B cell (primary cell): Measurements from ENCODE around the gene NADSYN1. TPM values are rescaled to one million over a fixed set of nuclear protein-coding genes. Genes with fewer than 3 reads are reported as not detected.

Experiments used
- ATAC-seq: fragments of 200-7000 bp; cut with Tn5 transposase; one replicate; pipeline ENCODE4 v1.10.0; 2021; ENCODE audit warnings: low read depth, mild to moderate bottlenecking, moderate number of reproducible peaks, moderate library complexity
- CTCF ChIA-PET: fragments of 350-600 bp; sonication (Branson Sonifier 250); formaldehyde crosslinking; loops from one replicate; lab custom pipeline; 2021; ENCODE audit warnings: antibody characterized with exemption, inconsistent platforms; lab: Charles Lee
- POLR2A ChIA-PET: fragments of 350-600 bp; sonication (Branson Sonifier 250); formaldehyde crosslinking; loops from one replicate; lab custom pipeline; 2021; ENCODE audit warnings: antibody characterized with exemption; lab: Charles Lee
- DNase-seq: peaks from one replicate; pipeline ENCODE4 v3.0.0; 2013
- H2AFZ ChIP-seq: 2 replicates; pipeline ENCODE4 v1.6.1; 2012; ENCODE audit warnings: mild to moderate bottlenecking, low read depth, low read length; ENCODE audit not compliant: insufficient read depth, poor library complexity, severe bottlenecking
- H3K27ac ChIP-seq, 2 donors: 1 replicate in 1 of 2; 2 replicates in 1 of 2; pipeline ENCODE4 v1.5.1; 2012 to 2013; ENCODE audit warnings: low read length in 2 of 2, mild to moderate bottlenecking in 2 of 2, moderate library complexity in 1 of 2
- H3K27me3 ChIP-seq, 4 experiments: fragments of 200-600 bp in 1 of 4; sonication (generic) in 1 of 4; replicated peaks in 1 of 4; 1 replicate in 2 of 4; 2 replicates in 2 of 4; pipeline versions ENCODE4 v1.6.1 to v1.7.0; 2013 to 2016; ENCODE audit warnings: low read length in 3 of 4, mild to moderate bottlenecking in 2 of 4, mixed read lengths in 1 of 4, moderate library complexity in 1 of 4; ENCODE audit not compliant: insufficient read depth in 4 of 4, control insufficient read depth in 3 of 4; ENCODE audit errors: control extremely low read depth in 1 of 4
- H3K36me3 ChIP-seq, 2 experiments: replicated peaks in 1 of 2; 1 replicate in 1 of 2; 2 replicates in 1 of 2; pipeline versions ENCODE4 v1.6.1 to v1.7.1; 2013; ENCODE audit warnings: low read length in 1 of 2; ENCODE audit not compliant: insufficient read depth in 2 of 2, control insufficient read depth in 1 of 2; ENCODE audit errors: control extremely low read depth in 1 of 2, extremely low read depth in 1 of 2
- H3K4me1 ChIP-seq, 2 donors: fragments of 200-600 bp in 1 of 2; sonication (generic) in 1 of 2; 1 replicate in 1 of 2; 2 replicates in 1 of 2; pipeline versions ENCODE4 v1.5.1 to v1.6.1; 2013 to 2017; ENCODE audit warnings: low read length in 2 of 2; ENCODE audit not compliant: control insufficient read depth in 2 of 2, insufficient read depth in 2 of 2
- H3K4me2 ChIP-seq: replicated peaks from 2 replicates; pipeline ENCODE3; 2012; ENCODE audit warnings: mild to moderate bottlenecking, low read depth, low read length; ENCODE audit not compliant: poor library complexity, severe bottlenecking
- H3K4me3 ChIP-seq, 5 experiments: fragments of 200-600 bp in 1 of 5; sonication (generic) in 1 of 5; 1 replicate in 3 of 5; 2 replicates in 2 of 5; pipeline versions ENCODE4 v1.5.1 to v1.7.0; 2011 to 2016; ENCODE audit warnings: low read length in 4 of 5, mild to moderate bottlenecking in 4 of 5, low read depth in 2 of 5, control low read depth in 1 of 5, moderate library complexity in 1 of 5; ENCODE audit not compliant: insufficient read depth in 1 of 5; ENCODE audit errors: control extremely low read depth in 1 of 5, extremely low read depth in 1 of 5
- H3K79me2 ChIP-seq: fragments of 200-600 bp; sonication (generic); one replicate; pipeline ENCODE4 v1.6.0; 2016; ENCODE audit warnings: low read length; ENCODE audit not compliant: control insufficient read depth, insufficient read depth
- H3K9ac ChIP-seq: fragments of 200-600 bp; sonication (generic); 2 replicates; pipeline ENCODE4 v1.6.1; 2017; ENCODE audit warnings: mild to moderate bottlenecking, low read length, moderate library complexity
- H3K9me3 ChIP-seq, 3 donors: one replicate each; pipeline versions ENCODE4 v1.6.1 to v1.7.1; 2013; ENCODE audit warnings: low read length in 2 of 3; ENCODE audit not compliant: control insufficient read depth in 2 of 3, insufficient read depth in 1 of 3; ENCODE audit errors: control extremely low read depth in 1 of 3
- H4K20me1 ChIP-seq: 2 replicates; pipeline ENCODE4 v1.6.0; 2012; ENCODE audit warnings: mild to moderate bottlenecking, low read length; ENCODE audit not compliant: insufficient read depth, control insufficient read depth, poor library complexity, severe bottlenecking
- H3K27ac Mint-ChIP-seq: one replicate; pipeline ENCODE4 v1.8.0; 2021; ENCODE audit warnings: mixed read lengths
- H3K27me3 Mint-ChIP-seq: one replicate; pipeline ENCODE4 v1.8.0; 2021; ENCODE audit warnings: mixed read lengths
- H3K4me1 Mint-ChIP-seq: one replicate; pipeline ENCODE4 v1.8.0; 2021; ENCODE audit warnings: mixed read lengths
- H3K4me3 Mint-ChIP-seq: one replicate; pipeline ENCODE4 v1.8.0; 2021; ENCODE audit warnings: mixed read lengths
- H3K9me3 Mint-ChIP-seq: one replicate; pipeline ENCODE4 v1.8.0; 2022; ENCODE audit warnings: mixed read lengths; ENCODE audit not compliant: insufficient read depth
- EZH2 ChIP-seq: IDR thresholded peaks from 2 replicates; pipeline ENCODE4 v1.6.1; 2012; ENCODE audit warnings: borderline replicate concordance, low read depth, mild to moderate bottlenecking, moderate library complexity, low read length; ENCODE audit not compliant: insufficient read depth, poor library complexity, severe bottlenecking
- WGBS: methylation state at CpG from one replicate; pipeline ENCODE4 v1.1.5; 2013; ENCODE audit warnings: missing lambda C conversion rate; ENCODE audit not compliant: insufficient coverage; 5-methylcytosine and 5-hydroxymethylcytosine counted together
- intact Hi-C: fragments of 100-400 bp; cut with micrococcal nuclease; formaldehyde crosslinking; loops from one replicate; pipeline ENCODE4 v1.10.0; 2022
- polyA plus RNA-seq: library from polyadenylated mRNA; depleted of rRNA; stranded (reverse); fragments of >200 nt; gene quantifications from 2 replicates; pipeline ENCODE4 v1.2.3, GENCODE V29; 2012
- total RNA-seq, 2 donors: library from RNA; stranded (reverse); fragments of 120-200 nt in 1 of 2; gene quantifications; 1 replicate in 1 of 2; 2 replicates in 1 of 2; pipeline versions ENCODE4 v1.2.3 to v1.2.4, GENCODE V29; 2013 to 2022
- TF ChIP-seq, protein P1 (sequence below): fragments of 200-600 bp; IDR thresholded peaks from one replicate; pipeline ENCODE4 v1.8.0; 2022; ENCODE audit warnings: antibody characterized with exemption, mild to moderate bottlenecking

Gene NADSYN1
- total and polyA plus RNA-seq, 2 donors (not counting 1 experiment from before 2014, with no cell fraction given) = 153 to 222 TPM

DNA sequence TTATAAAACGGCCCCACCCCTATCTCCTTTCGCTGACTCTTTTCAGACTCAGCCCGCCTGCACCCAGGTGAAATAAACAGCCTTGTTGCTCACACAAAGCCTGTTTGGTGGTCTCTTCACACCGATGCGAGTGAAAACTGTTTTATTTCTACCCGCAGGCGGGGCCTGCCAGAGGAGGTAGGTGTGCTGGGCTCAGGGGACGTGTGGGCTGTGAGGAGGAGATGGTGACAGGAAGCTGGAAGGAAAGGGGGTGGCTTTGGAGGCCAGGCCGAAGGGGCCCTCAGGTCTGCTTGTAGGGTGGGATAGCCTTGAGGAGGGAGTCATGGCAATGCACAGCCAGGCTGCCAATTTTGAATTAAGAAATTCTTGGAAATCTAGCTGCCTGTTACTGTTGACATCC lies 52.8 kb downstream of the NADSYN1 start:
- H3K27me3 ChIP-seq = no peaks in the 10 kb centered on the region
- ChIA-PET POLR2A (no interaction called here), CTCF (no interaction called here)
- no peak overlapping the region for H3K4me3 ChIP-seq
- Mint-ChIP-seq H3K27me3 (no peaks in the 10 kb centered on the region), H3K27ac (no peak overlapping the region), H3K4me3 (no peak overlapping the region), H3K4me1 (peaks cover 2% of the 10 kb centered on the region), H3K9me3 (peaks cover 15% of the 10 kb centered on the region)
- H3K9me3 ChIP-seq = peaks cover 3 to 24% (median 21%) of the 10 kb centered on the region in 3 donors
- no peaks in the 10 kb centered on the region for H4K20me1 ChIP-seq
- intact Hi-C loops = no loop called here
- H3K79me2 ChIP-seq = no peaks in the 10 kb centered on the region
- H3K9ac ChIP-seq = no peak overlapping the region
- 63% methylated on average over 8 of the region's 9 CpGs for WGBS
- H2AFZ ChIP-seq = no peak overlapping the region
- DNase-seq (no peak), ATAC-seq (no peak)
- H3K36me3 ChIP-seq = peaks cover 0 to 26% of the 10 kb centered on the region in 2 experiments
- no peak overlapping the region for H3K27ac ChIP-seq
- H3K4me2 ChIP-seq = no peak overlapping the region
- no peaks in the 10 kb centered on the region for H3K4me1 ChIP-seq
- TF ChIP-seq, protein P1, sequence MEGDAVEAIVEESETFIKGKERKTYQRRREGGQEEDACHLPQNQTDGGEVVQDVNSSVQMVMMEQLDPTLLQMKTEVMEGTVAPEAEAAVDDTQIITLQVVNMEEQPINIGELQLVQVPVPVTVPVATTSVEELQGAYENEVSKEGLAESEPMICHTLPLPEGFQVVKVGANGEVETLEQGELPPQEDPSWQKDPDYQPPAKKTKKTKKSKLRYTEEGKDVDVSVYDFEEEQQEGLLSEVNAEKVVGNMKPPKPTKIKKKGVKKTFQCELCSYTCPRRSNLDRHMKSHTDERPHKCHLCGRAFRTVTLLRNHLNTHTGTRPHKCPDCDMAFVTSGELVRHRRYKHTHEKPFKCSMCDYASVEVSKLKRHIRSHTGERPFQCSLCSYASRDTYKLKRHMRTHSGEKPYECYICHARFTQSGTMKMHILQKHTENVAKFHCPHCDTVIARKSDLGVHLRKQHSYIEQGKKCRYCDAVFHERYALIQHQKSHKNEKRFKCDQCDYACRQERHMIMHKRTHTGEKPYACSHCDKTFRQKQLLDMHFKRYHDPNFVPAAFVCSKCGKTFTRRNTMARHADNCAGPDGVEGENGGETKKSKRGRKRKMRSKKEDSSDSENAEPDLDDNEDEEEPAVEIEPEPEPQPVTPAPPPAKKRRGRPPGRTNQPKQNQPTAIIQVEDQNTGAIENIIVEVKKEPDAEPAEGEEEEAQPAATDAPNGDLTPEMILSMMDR = no peak
- no peak for TF ChIP-seq EZH2

- no peak for DNase-seq
- POLR2A ChIA-PET = no interaction called here
Measured at GRCh38 chr11:71507102-71507501, 54.1 kb downstream of the NADSYN1 start.

More at GRCh38 chr11:71507102-71507501, 54.1 kb downstream of the NADSYN1 start:
- H3K4me3 ChIP-seq = no peak overlapping the region
- peaks cover 2% of the 10 kb centered on the region for H3K4me1 Mint-ChIP-seq
- no peak overlapping the region for H3K9ac ChIP-seq
- H3K79me2 ChIP-seq = no peaks in the 10 kb centered on the region
- CTCF ChIA-PET = interaction anchor here (0.9 kb wide), 1 partner anchor 19 kb away, joined by 3 read pairs; no protein-coding TSS in a partner anchor
- H3K27ac Mint-ChIP-seq = no peak overlapping the region
- H3K27me3 ChIP-seq = no peaks in the 10 kb centered on the region
- H2AFZ ChIP-seq = no peak overlapping the region
- no peak for ATAC-seq
- H3K4me3 Mint-ChIP-seq = no peak overlapping the region
- peaks cover 15% of the 10 kb centered on the region for H3K9me3 Mint-ChIP-seq
- H3K27me3 Mint-ChIP-seq = no peaks in the 10 kb centered on the region
- intact Hi-C loops = no loop called here
- no peaks in the 10 kb centered on the region for H3K4me1 ChIP-seq
- TF ChIP-seq EZH2 = no peak
- TF ChIP-seq, protein P1 = no peak
- no peaks in the 10 kb centered on the region for H4K20me1 ChIP-seq
- 48% methylated on average over 5 of the region's 5 CpGs for WGBS
- no peak overlapping the region for H3K4me2 ChIP-seq
- H3K9me3 ChIP-seq = peaks cover 3 to 27% (median 25%) of the 10 kb centered on the region in 3 donors
- no peak overlapping the region for H3K27ac ChIP-seq
- peaks cover 0 to 13% of the 10 kb centered on the region in 2 experiments for H3K36me3 ChIP-seq
